Pons (tissue), 1 donor: ENCODE results near the gene PLEKHG7.
A peak's percentile ranks its signal among the peaks of the same experiment; 100 is the strongest.
"Not testable (repeated sequence)": the region's sequence is repeated elsewhere in the genome, so short reads cannot be mapped to it uniquely, and the experiment has no call there.

ENCODE experiments used
- DNase-seq: peaks from one replicate; pipeline ENCODE4 v3.0.0-alpha.2; 2016; ENCODE audit warnings: low spot score

The PLEKHG7 gene

DNA sequence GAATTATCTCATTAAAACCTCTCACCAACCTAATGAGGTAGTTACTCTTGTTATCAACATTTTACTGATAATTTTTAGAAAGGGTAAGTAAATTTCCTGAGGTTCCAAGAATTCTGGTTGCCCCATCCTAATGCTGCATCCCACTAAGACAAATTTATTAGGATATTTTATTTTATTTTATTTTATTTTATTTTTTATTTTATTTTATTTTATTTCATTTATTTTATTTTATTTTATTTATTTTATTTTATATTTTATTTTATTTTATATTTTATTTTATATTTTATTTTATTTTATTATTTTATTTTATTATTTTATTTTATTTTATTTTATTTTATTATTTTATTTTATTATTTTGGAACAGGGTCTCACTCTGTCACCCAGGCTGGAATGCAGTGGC, 46.9 kb downstream of the PLEKHG7 start:
- not testable (repeated sequence) for DNase-seq

DNA sequence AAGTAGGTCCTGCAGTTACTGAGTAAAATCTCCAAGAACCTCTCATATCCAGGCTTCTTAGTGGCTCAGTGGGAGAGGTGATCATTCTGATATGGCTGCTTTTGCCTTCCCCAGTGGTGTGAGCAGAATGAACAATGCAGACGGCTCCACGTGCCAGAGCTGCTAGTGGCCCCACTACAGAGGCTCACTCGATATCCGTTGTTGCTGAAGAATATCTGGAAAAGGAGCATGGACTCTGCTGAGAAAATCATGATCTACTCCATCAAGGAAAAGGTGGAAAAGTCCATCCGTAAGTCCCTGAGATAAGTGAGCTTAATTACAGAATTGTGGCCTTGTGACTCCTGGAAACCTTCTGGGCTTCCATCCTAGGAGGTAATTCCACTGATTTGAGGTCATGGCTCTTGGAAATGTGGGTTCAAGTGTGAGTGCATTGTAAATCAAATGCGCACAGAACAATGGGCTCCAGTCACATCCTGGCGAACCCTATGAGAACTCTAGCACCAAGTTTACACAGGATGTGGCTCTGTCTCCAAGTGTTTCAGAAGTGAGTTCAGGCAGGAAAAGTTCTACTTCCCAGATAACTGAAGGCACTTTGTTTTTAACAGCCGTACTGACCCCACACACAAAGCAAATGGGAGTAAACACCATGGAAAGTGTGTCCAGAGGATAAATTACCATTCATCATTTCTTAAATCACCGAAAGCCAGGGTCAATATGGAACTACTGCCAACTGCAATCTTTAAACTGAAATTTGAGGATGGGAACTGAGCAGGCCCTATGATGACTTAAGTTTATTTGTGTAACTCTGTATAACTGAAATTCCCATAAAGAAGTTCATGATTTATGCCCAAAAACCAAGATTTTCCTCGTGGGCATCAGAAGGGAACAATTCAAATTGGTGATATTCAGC, 51.4 kb downstream of the PLEKHG7 start:
- DNase-seq = no peak

GRCh38 chr12:92756898-92757596, 54.3 kb downstream of the PLEKHG7 start:
- no peak for DNase-seq

- DNase-seq = no peak
These were observed 54.9 kb downstream of the PLEKHG7 start for GRCh38 chr12:92757597-92758121.

GRCh38 chr12:92759634-92760268, 57.0 kb downstream of the PLEKHG7 start:
- DNase-seq = no peak

- DNase-seq = no peak
These were observed 60.0 kb downstream of the PLEKHG7 start for GRCh38 chr12:92762773-92763172.

- DNase-seq = no peak
These were observed 62.0 kb downstream of the PLEKHG7 start for GRCh38 chr12:92764831-92765230.

GRCh38 chr12:92765871-92766270, 63.1 kb downstream of the PLEKHG7 start:
- DNase-seq = no peak

GRCh38 chr12:92769124-92769901, 66.5 kb downstream of the PLEKHG7 start:
- DNase-seq = peak; percentile 50

GRCh38 chr12:92771001-92771400, 68.2 kb downstream of the PLEKHG7 start:
- no peak for DNase-seq

DNA sequence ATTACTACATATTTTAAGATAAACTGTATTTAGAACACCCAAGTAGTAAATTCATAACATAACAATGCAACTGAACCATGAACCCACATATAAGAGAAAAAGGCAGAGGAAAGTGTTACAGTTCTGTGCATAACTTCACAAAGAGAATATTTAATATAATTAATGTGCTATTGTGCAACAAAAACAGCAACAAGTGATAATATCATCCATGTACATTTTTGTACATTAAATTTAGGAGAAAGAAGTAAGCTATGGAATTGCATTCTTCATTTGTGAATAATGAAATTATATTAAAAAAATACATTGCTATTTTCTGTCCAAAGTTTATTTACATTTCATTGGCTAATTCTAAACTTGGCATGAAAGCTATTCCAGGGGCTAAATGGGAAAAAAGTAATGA, 72.6 kb downstream of the PLEKHG7 start:
- no peak for DNase-seq

DNA sequence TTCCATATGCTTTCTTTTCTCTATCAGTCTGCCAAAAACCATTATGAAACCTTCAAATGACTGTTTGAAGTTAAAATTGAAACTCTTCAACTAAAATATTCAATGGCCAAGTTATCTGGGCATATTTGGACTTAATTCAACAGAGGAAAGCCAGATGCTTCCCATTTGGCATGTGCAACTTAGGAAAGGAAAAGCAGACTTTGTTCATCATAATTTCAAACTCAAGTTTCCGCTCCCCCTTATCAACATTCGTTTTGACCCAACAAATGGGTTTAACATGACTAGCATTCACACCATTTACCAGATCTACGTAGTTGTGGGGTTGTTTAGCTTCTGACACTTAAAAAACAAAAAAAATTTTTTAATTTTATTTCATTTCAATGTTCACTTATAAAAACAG, 75.7 kb downstream of the PLEKHG7 start:
- DNase-seq = no peak

- no peak for DNase-seq
These were observed 77.1 kb downstream of the PLEKHG7 start for GRCh38 chr12:92779902-92780301.

GRCh38 chr12:92784356-92784755, 81.6 kb downstream of the PLEKHG7 start:
- no peak for DNase-seq

DNA sequence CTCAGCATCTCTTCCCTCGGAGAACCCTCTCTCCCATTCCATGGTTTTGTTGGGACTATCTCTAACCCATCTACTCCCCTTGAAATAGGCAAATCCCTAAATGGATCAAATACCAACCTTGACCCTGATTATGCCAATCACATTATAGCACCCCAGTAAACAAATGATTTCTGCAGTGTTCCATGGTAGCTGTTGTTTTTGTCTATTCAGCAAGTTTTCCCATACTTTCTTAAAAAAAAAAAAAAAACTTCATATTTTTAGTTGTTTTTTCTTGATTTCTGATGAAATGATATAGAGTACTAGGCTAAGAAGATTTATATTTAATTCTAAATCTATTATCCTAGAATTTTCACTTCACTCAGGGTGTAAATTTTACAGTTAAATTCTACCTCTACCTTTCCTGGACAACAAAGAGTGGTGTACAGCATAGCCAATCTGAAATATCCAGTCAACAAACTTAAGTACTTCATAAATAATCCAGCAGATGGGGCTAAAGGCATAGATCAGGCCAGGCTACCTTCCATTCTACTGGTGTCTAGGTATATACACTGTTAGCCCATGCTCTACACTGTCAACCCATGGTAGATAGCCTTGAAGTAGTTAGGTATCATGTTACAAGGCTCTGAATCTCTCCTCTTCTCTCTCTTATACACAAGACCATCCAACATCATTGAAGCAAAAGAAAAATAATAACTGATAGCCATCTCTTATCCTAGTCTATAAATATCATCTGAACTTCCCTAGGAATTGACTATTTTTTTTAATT, 82.2 kb downstream of the PLEKHG7 start:
- peak; percentile 70 for DNase-seq

GRCh38 chr12:92785563-92785950, 82.8 kb downstream of the PLEKHG7 start:
- no peak for DNase-seq

- no peak for DNase-seq
These were observed 83.3 kb downstream of the PLEKHG7 start for GRCh38 chr12:92786045-92786444.

GRCh38 chr12:92794356-92794755, 91.6 kb downstream of the PLEKHG7 start:
- not testable (repeated sequence) for DNase-seq

DNA sequence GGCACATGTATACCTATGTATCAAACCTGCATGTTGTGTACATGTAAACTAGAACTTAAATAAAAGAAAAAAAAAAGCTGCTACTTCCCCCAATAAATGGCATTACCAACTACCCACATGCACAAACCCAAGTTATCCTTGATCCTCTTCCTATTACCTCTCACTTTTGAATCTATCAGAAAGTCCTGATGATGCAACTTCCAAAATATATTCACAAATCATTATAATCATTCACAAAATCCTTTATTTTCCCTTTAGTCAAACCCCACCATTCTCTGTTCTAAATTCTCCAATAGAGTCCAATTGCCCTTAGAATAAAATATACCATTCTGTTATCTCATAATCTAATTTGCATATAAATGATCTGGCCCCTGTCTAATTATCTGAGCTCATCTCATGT, 92.0 kb downstream of the PLEKHG7 start:
- DNase-seq = no peak

GRCh38 chr12:92796650-92797049, 93.9 kb downstream of the PLEKHG7 start:
- DNase-seq = no peak

DNA sequence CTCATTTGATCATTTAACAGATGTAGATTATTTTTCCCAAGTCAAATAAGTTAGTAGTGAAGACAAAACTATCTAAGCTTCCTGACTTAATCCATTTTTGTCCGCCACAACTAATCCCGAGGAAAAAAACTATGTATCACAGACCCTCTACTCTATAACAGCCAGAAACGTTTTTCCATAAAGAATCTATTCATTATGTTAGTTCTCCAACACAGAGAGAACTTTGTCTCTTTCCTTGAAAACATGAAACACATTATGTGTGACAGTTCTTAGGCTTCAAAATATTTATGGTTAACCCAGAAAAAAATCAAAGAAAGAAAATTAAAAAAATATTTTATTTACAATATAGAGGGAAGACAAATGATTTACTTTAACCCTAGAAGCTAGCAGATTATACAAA, 100.1 kb downstream of the PLEKHG7 start:
- DNase-seq = peak; percentile 70
